ENCODE data around the gene NID1. TPM values are rescaled to one million over a fixed set of nuclear protein-coding genes. Genes with fewer than 3 reads are reported as not detected.
A peak's percentile ranks its signal among the peaks of the same experiment; 100 is the strongest.

The NID1 gene
- total and polyA plus RNA-seq, 2 donors, result 158 to 207 TPM

DNA sequence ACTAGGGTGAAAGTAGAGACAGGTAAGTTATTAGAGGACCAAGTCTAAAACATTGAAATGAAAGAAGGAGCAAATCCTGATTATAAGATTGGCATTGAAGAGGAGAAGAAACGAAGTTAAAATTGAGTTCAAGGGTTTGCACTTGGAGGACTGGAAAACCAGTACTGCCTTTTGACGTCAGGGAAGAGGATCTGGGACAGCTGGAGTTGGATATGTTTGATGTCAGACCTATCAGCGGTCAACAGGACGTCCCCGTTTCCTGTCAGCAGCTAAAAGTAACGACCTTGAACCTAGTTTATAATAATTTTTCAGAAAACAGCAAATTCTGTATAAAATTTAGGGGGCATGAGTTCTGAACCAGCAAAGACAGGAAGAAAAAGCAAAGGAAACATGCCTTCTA lies 1.2 kb upstream of the NID1 start:
- Histone ChIP-seq H3K27ac (ENCODE audit: low read depth) (no peak overlapping the region), H3K4me1 (ENCODE audit: insufficient read depth) (no peaks in the 10 kb centered on the region), H3K36me3 (ENCODE audit: insufficient read depth) (no peaks in the 10 kb centered on the region), H3K4me3 (ENCODE audit: low read depth, low read length) (no peak overlapping the region)
- DNase-seq (ENCODE audit: extremely low spot score), result no peak
- 35% methylated on average over 6 of the region's 6 CpGs for WGBS

DNA sequence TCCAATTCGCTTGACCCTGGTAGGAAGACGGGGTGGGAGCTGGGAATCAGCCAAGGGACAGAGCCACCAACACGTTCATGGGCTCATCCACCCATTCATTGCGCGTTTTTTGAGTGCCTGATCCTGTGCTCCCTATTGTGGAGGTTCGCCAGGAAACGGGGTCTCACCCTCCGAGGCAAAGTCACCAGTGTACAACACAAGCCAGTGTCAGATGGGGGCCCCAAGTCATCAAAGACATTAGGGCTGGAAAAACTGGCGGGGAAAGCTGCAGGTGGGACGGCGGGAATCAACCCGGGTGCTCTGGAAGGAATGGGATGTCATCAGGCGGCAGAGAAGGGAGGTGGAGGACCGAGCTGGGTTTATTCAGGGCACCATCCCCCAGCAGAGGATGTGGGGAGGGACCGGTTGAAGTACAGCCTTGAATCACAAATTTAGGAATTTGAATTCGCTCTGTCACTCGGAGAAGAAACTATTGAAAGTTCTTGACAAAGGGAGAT lies 667 bp upstream of the NID1 start:
- H3K27ac ChIP-seq (ENCODE audit: low read depth), result peak overlapping the region; percentile 44
- 21% methylated on average over 17 of the region's 17 CpGs for WGBS
- no peak for DNase-seq (ENCODE audit: extremely low spot score)
- no peaks in the 10 kb centered on the region for H3K4me1 ChIP-seq (ENCODE audit: insufficient read depth)
- H3K4me3 ChIP-seq (ENCODE audit: low read depth, low read length), result peak overlapping the region; percentile 97
- H3K36me3 ChIP-seq (ENCODE audit: insufficient read depth), result no peaks in the 10 kb centered on the region

DNA sequence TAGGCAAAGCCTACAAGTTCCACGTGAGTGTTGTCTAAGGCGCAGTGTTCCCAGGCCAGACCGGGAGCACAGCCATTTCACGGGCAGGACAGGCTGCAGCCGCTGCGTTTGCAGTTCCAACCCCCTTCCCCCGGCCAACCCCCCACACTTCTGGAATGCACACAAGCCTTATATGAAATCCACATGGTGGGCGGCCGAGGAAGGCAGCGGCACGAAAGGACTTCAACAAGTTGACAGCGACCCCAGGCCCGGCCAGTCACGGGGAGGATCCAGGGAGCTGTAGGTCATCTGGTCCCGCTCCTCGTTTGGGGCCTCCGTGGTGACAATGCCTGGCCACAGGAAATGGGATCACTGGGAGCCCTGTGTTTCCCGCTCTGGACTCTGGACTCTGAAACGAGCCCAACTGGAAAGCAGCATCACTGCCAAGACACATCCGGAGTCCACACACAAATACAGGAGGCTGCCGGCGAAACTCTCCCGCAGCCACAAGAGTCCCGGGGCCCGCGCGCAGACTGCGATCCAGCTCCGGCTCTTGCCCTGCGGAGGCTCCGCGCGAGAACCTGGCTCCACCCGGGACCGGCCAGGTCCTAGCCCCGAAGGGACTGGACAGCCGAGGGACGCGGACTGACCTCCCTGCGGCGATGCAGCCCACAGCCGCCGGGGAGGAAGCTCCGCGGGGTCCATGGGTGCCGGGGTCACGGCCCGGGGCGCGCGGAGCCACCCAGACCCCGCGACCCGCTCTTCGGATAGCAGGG lies 794 bp downstream of the NID1 start:
- H3K4me3 ChIP-seq (ENCODE audit: low read depth, low read length), result peak overlapping the region; percentile 97
- DNase-seq (ENCODE audit: extremely low spot score), result peak; percentile 58
- no peaks in the 10 kb centered on the region for H3K4me1 ChIP-seq (ENCODE audit: insufficient read depth)
- H3K36me3 ChIP-seq (ENCODE audit: insufficient read depth), result no peaks in the 10 kb centered on the region
- WGBS, result 1% methylated on average over 55 of the region's 55 CpGs
- peak overlapping the region; percentile 99 for H3K27ac ChIP-seq (ENCODE audit: low read depth)

DNA sequence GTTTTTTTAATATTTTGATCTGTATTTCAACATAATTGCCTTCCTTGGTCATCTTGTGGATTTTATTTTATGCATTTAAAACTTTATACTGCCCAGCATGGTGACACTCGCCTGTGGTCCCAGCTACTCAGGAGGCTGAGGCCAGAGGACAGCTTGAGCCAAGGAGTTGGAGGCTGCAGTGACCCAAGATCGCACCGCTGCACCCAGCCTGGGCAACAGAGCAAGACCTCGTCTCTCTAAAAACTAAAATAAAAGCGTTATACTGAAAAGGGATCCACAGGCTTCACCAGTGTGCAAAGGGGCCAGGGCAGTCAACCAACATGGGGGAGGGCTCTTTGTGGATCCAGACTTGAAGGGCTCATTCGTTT lies 1.4 kb downstream of the NID1 start:
- H3K4me1 ChIP-seq (ENCODE audit: insufficient read depth), result no peaks in the 10 kb centered on the region
- 26% methylated on average over 6 of the region's 6 CpGs for WGBS

GRCh38 chr1:236060286-236060685 lies 4.6 kb downstream of the NID1 start:
- Histone ChIP-seq H3K4me3 (ENCODE audit: low read depth, low read length) (no peak overlapping the region), H3K27ac (ENCODE audit: low read depth) (no peak overlapping the region), H3K36me3 (ENCODE audit: insufficient read depth) (no peaks in the 10 kb centered on the region), H3K4me1 (ENCODE audit: insufficient read depth) (no peaks in the 10 kb centered on the region)
- no peak for DNase-seq (ENCODE audit: extremely low spot score)
- 94% methylated on average over 4 of the region's 4 CpGs for WGBS

More for the DNA sequence above, 1.4 kb downstream of the NID1 start:
- Histone ChIP-seq H3K36me3 (ENCODE audit: insufficient read depth) (no peaks in the 10 kb centered on the region), H3K4me3 (ENCODE audit: low read depth, low read length) (peak overlapping the region; percentile 97), H3K27ac (ENCODE audit: low read depth) (peak overlapping the region; percentile 99)
- DNase-seq (ENCODE audit: extremely low spot score), result no peak

GRCh38 chr1:236059011-236059410 lies 5.9 kb downstream of the NID1 start:
- no peak overlapping the region for H3K27ac ChIP-seq (ENCODE audit: low read depth)
- H3K36me3 ChIP-seq (ENCODE audit: insufficient read depth), result no peaks in the 10 kb centered on the region
- no peak for DNase-seq (ENCODE audit: extremely low spot score)
- H3K4me3 ChIP-seq (ENCODE audit: low read depth, low read length), result no peak overlapping the region
- WGBS, result 46% methylated on average over 5 of the region's 5 CpGs
- no peaks in the 10 kb centered on the region for H3K4me1 ChIP-seq (ENCODE audit: insufficient read depth)

GRCh38 chr1:236058141-236058934 lies 6.6 kb downstream of the NID1 start:
- no peaks in the 10 kb centered on the region for H3K4me1 ChIP-seq (ENCODE audit: insufficient read depth)
- H3K4me3 ChIP-seq (ENCODE audit: low read depth, low read length), result no peak overlapping the region
- H3K36me3 ChIP-seq (ENCODE audit: insufficient read depth), result no peaks in the 10 kb centered on the region
- no peak overlapping the region for H3K27ac ChIP-seq (ENCODE audit: low read depth)
- DNase-seq (ENCODE audit: extremely low spot score), result no peak
- 23% methylated on average over 5 of the region's 5 CpGs for WGBS

DNA sequence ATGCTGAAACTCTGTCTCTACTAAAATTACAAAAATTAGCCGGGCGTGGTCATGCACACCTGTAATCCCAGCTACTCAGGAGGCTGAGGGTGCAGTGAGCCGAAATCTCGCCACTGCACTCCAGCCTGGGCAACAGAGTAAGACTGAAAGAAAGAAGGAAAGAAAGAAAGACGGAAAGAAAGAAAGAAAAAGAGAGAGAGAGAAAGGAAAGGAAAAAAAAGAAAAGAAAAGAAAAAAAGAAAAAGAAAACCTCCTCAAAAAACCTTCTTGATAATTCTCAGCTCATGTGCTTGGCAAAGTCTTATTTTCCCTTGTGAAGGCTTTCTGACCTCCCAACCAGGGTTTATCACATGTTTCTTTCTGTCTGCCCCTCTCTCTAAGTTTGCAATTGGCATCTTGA lies 7.3 kb downstream of the NID1 start:
- Histone ChIP-seq H3K4me1 (ENCODE audit: insufficient read depth) (no peaks in the 10 kb centered on the region), H3K27ac (ENCODE audit: low read depth) (no peak overlapping the region), H3K4me3 (ENCODE audit: low read depth, low read length) (no peak overlapping the region), H3K36me3 (ENCODE audit: insufficient read depth) (no peaks in the 10 kb centered on the region)
- DNase-seq (ENCODE audit: extremely low spot score), result no peak
- WGBS, result 93% methylated on average over 5 of the region's 5 CpGs

DNA sequence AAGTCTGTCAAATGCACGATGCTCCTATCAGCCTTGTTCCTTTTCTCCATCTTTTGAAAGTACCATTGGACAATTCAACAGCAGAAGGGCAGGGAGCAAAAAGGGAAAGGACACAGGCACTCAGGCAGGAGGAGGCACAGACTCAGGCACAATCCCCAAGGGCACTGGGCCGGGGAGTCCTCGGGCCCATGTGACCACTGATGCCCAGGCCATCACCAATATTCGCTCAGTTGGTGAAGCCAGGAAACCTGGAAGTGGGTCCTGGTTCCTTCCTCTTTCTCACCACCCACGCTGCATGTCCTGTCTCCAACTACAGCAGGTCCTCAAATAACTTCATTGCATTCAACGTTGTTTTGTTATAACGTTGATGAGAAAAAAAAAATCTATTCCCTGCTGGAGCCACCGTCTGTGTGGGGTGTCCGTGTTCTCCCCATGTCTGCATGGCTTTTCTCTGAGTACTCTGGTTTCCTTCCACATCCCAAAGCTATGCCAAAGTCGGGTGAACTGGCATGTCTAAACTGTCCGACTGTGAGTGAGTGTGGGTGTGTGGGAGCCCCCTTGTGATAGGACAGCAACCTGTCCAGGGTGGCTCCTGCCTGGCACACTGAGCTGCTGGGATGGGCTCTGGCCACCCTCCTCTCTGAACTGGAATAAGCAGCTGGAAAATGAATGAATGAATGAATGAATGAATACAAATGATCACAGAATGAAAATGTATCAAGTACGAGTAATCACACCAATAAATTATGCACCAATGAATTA lies 12.5 kb downstream of the NID1 start:
- no peak for DNase-seq (ENCODE audit: extremely low spot score)
- Histone ChIP-seq H3K36me3 (ENCODE audit: insufficient read depth) (no peaks in the 10 kb centered on the region), H3K27ac (ENCODE audit: low read depth) (no peak overlapping the region), H3K4me1 (ENCODE audit: insufficient read depth) (no peaks in the 10 kb centered on the region), H3K4me3 (ENCODE audit: low read depth, low read length) (no peak overlapping the region)
- 48% methylated on average over 12 of the region's 12 CpGs for WGBS

DNA sequence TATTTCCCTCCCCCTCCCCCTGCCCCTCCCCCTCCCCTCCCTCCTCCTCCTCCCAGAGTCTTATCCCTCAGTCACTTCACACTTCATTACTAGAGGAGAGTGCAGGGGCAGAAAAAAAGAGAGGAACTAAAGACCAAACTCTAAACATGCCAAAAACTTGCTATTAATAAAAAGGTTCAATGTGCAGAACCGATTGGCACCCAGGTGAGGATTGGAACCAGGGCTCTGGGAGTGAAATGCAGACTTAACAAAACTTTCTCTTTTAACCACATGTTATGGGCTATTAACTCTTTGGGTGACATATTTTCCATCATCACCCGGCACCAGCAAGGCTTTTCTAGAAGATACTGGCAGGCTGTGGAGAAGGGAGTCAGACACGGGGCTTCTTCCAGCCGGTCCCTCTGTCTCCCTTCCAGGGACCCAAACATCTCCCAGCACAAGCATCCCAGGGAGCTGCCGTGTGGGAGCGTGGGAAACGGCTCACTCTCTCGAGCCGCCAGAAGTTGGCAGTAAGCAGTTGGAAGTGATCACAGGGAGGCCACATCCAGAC lies 13.6 kb downstream of the NID1 start:
- H3K27ac ChIP-seq (ENCODE audit: low read depth), result no peak overlapping the region
- no peak overlapping the region for H3K4me3 ChIP-seq (ENCODE audit: low read depth, low read length)
- H3K36me3 ChIP-seq (ENCODE audit: insufficient read depth), result no peaks in the 10 kb centered on the region
- no peaks in the 10 kb centered on the region for H3K4me1 ChIP-seq (ENCODE audit: insufficient read depth)
- 25% methylated on average over 9 of the region's 9 CpGs for WGBS
- DNase-seq (ENCODE audit: extremely low spot score), result no peak

GRCh38 chr1:236045771-236046170 lies 19.1 kb downstream of the NID1 start:
- no peak for DNase-seq (ENCODE audit: extremely low spot score)
- Histone ChIP-seq H3K27ac (ENCODE audit: low read depth) (no peak overlapping the region), H3K4me1 (ENCODE audit: insufficient read depth) (no peaks in the 10 kb centered on the region), H3K36me3 (ENCODE audit: insufficient read depth) (peaks cover 3% of the 10 kb centered on the region), H3K4me3 (ENCODE audit: low read depth, low read length) (no peak overlapping the region)
- 97% methylated on average over 5 of the region's 5 CpGs for WGBS

GRCh38 chr1:236044341-236044740 lies 20.5 kb downstream of the NID1 start:
- 39% methylated on average over 3 of the region's 3 CpGs for WGBS
- peaks cover 3% of the 10 kb centered on the region for H3K36me3 ChIP-seq (ENCODE audit: insufficient read depth)

More at GRCh38 chr1:236044341-236044740, 20.5 kb downstream of the NID1 start:
- no peak overlapping the region for H3K4me3 ChIP-seq (ENCODE audit: low read depth, low read length)
- H3K4me1 ChIP-seq (ENCODE audit: insufficient read depth), result no peaks in the 10 kb centered on the region
- no peak overlapping the region for H3K27ac ChIP-seq (ENCODE audit: low read depth)
- no peak for DNase-seq (ENCODE audit: extremely low spot score)

Data from urinary bladder (tissue), 4 donors.